NCI-H2227 (cell line): ENCODE measurements around the gene GFY.
A peak's percentile ranks its signal among the peaks of the same experiment; 100 is the strongest.
"Not testable (repeated sequence)": the region's sequence is repeated elsewhere in the genome, so short reads cannot be mapped to it uniquely, and the experiment has no call there.

Experiments
- DNase-seq: peaks from one replicate; lab custom pipeline; 2025; ENCODE audit not compliant: unreplicated experiment; lab: John Stamatoyannopoulos, UW

GFY gene

GRCh38 chr19:49443366-49444099 lies 18.3 kb downstream of the GFY start:
- DNase-seq: peak; percentile 94

- DNase-seq: not testable (repeated sequence)
Observed at GRCh38 chr19:49444100-49444700, 19.0 kb downstream of the GFY start.

GRCh38 chr19:49445997-49446396 lies 20.8 kb downstream of the GFY start:
- no peak for DNase-seq

- DNase-seq: peak; percentile 49
Observed at GRCh38 chr19:49447485-49448431, 22.6 kb downstream of the GFY start.

- DNase-seq: no peak
Observed at GRCh38 chr19:49448432-49448786, 23.2 kb downstream of the GFY start.

- DNase-seq: no peak
Observed at GRCh38 chr19:49450405-49450804, 25.2 kb downstream of the GFY start.

GRCh38 chr19:49451430-49452181 lies 26.4 kb downstream of the GFY start, which contains the start of gene PIH1D1:
PIH1D1 (minus strand) TSS chr19:49451814; CDS start chr19:49451574, 240 bp downstream.
- peak; percentile 96 for DNase-seq

- DNase-seq: peak; percentile 96
Observed at GRCh38 chr19:49453013-49453756, 28.0 kb downstream of the GFY start, which contains the start of gene ALDH16A1. ALDH16A1 (plus strand) TSS chr19:49453225; CDS start chr19:49453332, 107 bp downstream.

GRCh38 chr19:49453757-49454240 lies 28.6 kb downstream of the GFY start:
- no peak for DNase-seq

- DNase-seq: no peak
Observed at GRCh38 chr19:49455773-49456172, 30.6 kb downstream of the GFY start.

- DNase-seq: no peak
Observed at GRCh38 chr19:49456326-49456725, 31.1 kb downstream of the GFY start.

GRCh38 chr19:49458567-49458903 lies 33.3 kb downstream of the GFY start:
- no peak for DNase-seq

GRCh38 chr19:49459388-49459787 lies 34.2 kb downstream of the GFY start:
- no peak for DNase-seq

- not testable (repeated sequence) for DNase-seq
Observed at GRCh38 chr19:49461130-49461529, 35.9 kb downstream of the GFY start.

GRCh38 chr19:49461656-49462055 lies 36.5 kb downstream of the GFY start:
- no peak for DNase-seq

GRCh38 chr19:49462492-49462891 lies 37.3 kb downstream of the GFY start:
- no peak for DNase-seq

GRCh38 chr19:49463960-49464740 lies 39.0 kb downstream of the GFY start:
- no peak for DNase-seq

GRCh38 chr19:49465371-49465770 lies 40.2 kb downstream of the GFY start:
- no peak for DNase-seq

GRCh38 chr19:49468199-49468598 lies 43.0 kb downstream of the GFY start:
- DNase-seq: no peak
